Middle frontal gyrus (tissue), 1 donor: ENCODE results near the gene SMARCB1.

ENCODE experiments used
- DNase-seq: peaks from one replicate; pipeline ENCODE4 v3.0.0-alpha.2; 2015; ENCODE audit warnings: low spot score; ENCODE audit errors: extremely low spot score

The SMARCB1 gene

DNA sequence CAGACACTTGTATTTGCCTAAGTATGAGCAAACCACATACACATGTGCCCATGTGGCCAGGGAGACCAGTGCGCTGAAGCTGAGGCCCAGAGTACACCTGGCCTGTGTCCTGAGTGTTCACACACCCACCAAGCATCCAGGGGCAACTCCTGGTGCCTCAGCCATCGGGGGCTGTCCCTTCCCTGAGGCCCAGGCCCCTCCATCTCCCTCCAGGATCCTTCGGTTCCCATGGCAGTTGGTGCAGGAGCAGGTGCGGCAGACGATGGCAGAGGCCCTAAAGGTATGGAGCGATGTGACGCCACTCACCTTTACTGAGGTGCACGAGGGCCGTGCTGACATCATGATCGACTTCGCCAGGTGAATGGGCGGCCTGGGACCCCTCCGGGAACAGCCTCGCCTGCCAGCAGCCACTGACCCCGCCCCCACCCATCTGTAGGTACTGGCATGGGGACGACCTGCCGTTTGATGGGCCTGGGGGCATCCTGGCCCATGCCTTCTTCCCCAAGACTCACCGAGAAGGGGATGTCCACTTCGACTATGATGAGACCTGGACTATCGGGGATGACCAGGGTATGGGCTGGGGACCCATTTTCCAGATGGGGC lies 6.5 kb upstream of the SMARCB1 start:
- DNase-seq, result no peak

- DNase-seq, result peak; percentile 57
These were observed 5.7 kb upstream of the SMARCB1 start for GRCh38 chr22:23781065-23781464.

GRCh38 chr22:23781511-23782183 lies 5.1 kb upstream of the SMARCB1 start:
- no peak for DNase-seq

DNA sequence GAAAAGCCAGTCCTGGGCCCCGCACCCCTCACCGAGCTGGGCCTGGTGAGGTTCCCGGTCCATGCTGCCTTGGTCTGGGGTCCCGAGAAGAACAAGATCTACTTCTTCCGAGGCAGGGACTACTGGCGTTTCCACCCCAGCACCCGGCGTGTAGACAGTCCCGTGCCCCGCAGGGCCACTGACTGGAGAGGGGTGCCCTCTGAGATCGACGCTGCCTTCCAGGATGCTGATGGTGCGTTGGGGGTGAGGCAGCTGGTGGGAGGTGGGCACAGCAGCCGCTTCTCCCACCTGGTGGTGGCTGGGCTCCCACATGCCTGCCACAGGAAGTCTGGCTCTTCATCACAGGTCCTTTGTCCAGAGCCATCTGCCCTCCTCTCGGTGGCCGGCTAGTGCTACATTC lies 4.5 kb upstream of the SMARCB1 start:
- no peak for DNase-seq

DNA sequence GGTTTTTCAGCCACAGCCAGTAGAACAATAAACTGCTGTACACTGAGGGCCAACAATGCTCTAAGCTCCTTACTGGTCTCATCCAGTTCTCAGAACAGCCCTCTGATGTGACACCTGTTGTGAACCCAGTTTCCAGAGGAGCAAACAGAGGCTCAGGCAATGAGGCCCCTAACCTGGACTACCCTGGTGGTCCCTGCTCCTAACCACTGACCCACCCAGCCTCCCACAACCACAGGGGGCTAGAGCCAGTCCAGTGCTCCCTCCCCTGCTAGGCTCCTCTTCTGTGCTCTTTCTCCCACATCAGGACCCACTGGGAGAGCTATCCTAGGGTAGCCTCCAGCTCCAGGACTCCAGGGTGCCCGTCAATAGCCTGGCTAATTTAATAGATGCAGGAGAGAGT lies 4.1 kb upstream of the SMARCB1 start:
- no peak for DNase-seq

DNA sequence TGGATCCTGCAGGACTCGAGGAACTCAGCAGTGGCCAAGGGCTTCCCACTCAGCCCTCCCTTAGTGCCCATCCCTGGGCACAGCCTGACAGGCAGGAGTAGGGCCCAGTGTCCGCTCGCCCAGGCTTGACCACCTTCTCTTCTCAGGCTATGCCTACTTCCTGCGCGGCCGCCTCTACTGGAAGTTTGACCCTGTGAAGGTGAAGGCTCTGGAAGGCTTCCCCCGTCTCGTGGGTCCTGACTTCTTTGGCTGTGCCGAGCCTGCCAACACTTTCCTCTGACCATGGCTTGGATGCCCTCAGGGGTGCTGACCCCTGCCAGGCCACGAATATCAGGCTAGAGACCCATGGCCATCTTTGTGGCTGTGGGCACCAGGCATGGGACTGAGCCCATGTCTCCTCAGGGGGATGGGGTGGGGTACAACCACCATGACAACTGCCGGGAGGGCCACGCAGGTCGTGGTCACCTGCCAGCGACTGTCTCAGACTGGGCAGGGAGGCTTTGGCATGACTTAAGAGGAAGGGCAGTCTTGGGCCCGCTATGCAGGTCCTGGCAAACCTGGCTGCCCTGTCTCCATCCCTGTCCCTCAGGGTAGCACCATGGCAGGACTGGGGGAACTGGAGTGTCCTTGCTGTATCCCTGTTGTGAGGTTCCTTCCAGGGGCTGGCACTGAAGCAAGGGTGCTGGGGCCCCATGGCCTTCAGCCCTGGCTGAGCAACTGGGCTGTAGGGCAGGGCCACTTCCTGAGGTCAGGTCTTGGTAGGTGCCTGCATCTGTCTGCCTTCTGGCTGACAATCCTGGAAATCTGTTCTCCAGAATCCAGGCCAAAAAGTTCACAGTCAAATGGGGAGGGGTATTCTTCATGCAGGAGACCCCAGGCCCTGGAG lies 3.3 kb upstream of the SMARCB1 start:
- DNase-seq, result no peak

DNA sequence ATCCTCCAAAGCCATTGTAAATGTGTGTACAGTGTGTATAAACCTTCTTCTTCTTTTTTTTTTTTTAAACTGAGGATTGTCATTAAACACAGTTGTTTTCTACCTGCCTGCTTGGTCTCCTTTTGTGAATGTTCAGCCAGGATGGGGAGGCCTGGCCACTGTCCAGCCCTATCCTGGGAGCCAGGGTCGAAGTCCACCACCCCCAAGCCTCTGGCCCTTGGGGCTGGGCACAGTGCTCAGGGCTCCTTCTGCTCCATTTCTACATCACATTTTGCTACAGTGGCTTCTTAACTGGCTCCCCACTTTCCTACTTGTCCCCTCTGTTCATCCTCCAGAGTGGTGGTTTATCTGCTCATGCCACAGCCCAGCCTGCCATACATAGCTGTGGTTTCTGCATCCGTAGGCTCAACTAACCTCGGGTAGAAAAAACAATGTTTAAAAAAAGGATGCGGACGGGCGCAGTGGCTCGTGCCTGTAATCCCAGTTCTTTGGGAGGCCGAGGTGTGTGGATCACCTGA lies 2.5 kb upstream of the SMARCB1 start:
- DNase-seq, result no peak

DNA sequence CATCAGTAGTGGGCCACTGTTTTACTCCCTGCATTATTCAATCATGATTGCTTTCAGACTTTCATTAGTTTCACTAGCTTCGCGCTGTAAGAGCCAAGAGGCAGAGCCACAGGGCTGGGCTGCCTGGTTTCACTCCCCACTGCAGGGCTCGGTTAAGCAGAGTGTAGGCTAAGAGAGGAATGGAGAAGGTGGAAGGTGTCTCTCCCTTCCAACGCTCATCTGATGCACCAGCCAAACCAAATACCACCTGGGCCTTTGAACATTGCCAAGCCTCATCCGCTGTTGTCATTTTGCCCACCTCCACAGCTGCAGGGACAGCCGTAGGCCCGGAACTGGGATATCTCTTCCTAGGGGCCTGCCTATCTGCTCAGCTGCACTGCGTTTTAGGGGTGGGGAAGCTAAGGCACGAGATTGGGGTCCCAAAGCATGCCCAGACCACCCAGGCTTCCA lies 480 bp upstream of the SMARCB1 start:
- no peak for DNase-seq

GRCh38 chr22:23787600-23787896 lies 782 bp downstream of the SMARCB1 start:
- no peak for DNase-seq

- DNase-seq, result no peak
These were observed 1.1 kb downstream of the SMARCB1 start for GRCh38 chr22:23787910-23788309.

DNA sequence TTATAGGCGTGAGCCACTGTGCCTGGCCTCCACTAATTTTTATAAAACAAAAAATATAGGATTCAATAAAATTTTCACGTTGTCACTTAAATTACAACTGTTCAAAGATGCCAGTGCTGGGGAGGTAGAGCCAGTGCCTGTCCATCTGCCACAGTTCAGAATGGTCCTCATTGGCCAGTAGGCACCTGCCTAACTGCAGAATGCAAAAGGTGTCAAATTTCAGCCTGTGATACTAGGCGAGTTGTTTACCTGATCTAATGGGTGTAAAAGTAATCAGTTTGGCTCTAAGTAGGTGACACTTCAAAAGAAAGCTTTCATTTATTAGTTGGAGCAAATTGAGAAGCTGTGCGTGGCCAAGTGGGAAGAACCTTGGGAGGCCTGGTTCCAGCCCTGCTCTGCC lies 2.4 kb downstream of the SMARCB1 start:
- no peak for DNase-seq

DNA sequence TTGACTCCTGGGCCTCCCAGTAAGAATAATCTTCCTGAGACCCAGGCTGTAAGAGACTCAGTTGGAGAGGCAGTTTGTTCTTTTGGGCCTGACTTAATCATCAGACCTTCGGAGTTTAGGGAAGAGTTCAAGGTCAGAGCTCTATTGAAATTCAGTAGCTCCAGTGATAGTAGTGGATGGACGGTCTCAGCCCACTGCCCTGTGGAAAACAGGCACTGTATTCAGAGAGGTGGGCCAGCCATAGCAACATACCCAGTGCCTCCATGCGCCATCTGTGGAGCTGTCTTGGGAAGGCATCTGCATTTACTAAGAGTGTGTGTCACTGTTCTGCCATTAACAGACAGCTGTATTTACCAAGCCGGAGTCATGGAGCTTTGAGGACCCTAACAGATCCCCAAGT lies 2.9 kb downstream of the SMARCB1 start:
- no peak for DNase-seq

DNA sequence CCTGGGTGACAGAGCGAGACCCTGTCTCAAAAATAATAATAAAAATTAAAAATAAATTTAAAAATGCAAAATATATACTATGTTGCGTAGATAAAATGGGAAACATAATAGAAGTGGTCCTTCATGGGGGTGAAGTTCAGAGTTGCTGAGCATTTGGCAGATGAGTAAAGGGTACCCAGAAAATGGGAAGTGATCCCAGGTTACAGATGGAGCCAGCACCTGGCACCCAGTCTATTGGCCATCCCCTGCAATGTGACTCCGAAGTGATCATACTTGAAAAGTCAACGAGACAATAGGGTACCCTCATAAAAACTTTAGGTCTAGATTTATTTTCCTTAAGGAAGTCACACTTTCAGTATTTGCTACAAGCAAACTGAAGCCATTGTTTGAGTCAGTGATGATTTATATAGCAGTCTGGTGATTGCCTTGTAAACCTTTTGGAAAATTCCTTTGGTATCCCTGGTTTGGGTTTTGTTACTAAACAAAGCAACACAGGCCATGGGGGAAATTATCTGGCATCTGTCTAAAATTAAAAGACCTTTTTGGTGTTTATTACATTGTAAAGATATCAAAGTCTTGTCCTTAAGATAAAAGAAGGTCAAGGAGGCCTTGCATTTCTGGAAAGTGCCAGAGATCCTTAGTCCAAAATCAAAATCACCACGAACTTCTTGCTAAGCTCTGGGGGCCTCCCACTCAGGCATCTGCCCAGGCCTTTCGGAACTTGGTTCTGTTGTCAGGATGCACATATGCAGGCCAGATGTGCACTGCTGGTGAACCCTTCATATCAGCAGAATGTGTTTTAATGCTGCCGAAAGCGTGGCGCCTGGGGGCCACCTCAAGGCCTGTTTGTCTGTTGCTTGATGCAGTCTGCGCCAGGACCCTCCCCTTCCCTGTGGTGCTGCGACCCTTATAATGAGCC lies 4.3 kb downstream of the SMARCB1 start:
- no peak for DNase-seq

- no peak for DNase-seq
These were observed 5.2 kb downstream of the SMARCB1 start for GRCh38 chr22:23791738-23792645.

- DNase-seq, result no peak
These were observed 6.6 kb downstream of the SMARCB1 start for GRCh38 chr22:23793326-23793725.

- DNase-seq, result no peak
These were observed 9.7 kb downstream of the SMARCB1 start for GRCh38 chr22:23796461-23796860.

- DNase-seq, result no peak
These were observed 13.8 kb downstream of the SMARCB1 start for GRCh38 chr22:23800297-23801237.

DNA sequence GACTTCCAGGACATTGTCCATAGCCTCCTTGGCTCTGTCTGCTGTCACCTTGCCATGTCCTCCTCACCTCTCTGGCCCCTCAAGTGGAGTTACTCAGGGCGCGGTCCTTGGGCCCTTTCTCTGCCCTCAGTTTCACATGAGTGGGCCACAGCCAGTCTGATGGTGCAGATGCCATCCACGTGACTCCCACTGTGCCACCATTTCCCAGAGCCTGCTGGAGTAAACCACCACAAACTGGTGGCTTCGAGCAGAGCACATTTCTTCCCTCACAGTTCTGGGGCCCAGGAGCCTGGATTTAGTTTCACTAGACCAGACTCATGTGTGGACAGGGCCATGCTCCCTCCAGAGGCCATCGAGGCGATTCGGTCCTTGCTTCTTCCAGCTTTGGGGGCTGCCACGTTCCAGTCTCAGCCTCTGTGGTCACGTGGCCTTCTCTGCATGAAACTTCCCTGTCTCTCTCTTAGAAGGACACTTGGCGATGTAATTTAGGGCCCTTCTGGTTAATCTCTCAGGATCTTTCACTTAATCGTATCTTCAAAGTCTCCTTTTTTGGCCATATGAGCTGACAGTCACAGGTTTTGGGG lies 14.6 kb downstream of the SMARCB1 start:
- DNase-seq, result no peak
